GM18505 (cell line): ENCODE results near the gene FARS2.
"Not testable (repeated sequence)": the region's sequence is repeated elsewhere in the genome, so short reads cannot be mapped to it uniquely, and the experiment has no call there.

Experiments used
- ATAC-seq: cut with Tn5 transposase; IDR thresholded peaks from one replicate; pipeline ENCODE4 v1.9.1; 2021; ENCODE audit not compliant: unreplicated experiment
- POLR2A ChIP-seq: IDR thresholded peaks from 4 replicates; pipeline ENCODE4 v1.6.1; 2011; ENCODE audit warnings: borderline replicate concordance; ENCODE audit not compliant: insufficient read depth, insufficient read length; ENCODE audit errors: extremely low read depth

FARS2 gene

DNA sequence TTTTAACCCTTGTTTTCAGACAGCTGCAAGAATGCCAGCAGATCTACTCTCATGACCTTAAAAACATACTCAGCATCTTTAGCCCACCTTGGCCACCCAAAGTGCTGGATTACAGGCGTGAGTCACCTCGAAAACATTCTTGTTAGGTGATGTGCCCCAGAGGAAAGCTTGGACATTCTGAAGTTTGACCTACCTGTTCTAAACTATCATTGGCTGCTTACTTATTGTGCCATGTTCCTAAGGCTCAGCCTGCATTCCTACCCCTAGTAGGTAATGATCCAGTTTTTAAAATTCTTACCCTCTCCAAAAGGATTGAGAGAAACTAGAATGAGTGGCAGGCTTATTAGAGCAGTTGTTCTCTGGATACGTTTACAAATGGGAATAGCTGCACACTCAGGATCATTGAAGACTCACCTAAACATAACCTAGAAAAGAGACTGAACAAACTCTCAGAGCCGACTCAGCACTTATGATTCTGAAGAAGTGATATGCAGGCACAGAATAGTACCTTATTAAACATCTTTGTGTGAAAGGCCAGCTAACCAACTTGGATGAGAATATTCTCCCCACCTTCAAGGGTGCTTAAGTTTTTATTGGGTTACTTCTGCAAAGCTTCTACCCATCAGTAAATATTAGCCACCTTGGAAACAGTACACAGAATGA lies 383.3 kb downstream of the FARS2 start:
- TF ChIP-seq POLR2A = no peak
- ATAC-seq = no peak

DNA sequence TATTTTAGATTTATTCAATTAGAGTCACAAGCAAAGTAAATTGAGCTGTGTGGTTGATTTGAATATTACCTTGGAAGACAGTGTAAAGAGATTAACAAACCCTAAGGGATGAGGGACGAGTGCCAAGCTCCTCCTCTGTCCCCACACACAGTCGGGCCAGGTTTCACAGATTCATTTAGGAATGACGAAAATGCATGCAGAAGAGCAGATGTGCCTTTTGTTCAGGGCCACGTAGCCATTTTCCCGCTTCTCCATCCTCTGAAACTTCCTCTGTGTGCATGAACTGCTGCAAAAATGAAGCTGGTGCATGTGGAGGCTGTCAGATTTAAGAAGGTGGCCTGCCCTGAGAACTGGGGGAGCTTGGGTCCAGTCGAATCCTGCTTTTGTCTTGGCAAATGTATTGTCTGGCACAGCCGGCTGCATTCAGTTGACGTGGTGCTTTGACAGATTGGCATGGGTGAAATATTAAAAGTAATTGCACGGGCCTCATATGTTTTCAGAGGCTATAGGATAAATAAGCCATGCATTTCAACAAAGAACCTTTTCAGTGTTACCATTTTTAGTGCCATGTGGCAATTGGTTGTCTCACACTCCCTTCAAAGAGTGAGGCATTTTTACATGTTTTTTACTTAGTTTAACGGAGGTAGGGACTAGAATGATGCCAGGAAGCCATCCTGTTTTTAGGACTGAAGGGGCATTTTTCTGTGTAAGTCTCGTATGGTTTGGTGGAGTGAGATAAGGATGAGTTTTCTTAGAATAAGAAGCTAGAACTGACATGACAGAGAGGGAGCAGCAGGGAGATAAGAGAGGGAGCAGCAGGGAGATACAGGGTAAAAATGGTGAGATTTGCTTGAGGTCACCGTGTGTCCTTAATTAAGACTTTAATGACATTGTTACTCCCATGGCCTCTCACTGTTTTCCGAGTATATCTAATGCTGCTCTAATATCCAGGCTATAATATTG lies 384.3 kb downstream of the FARS2 start:
- ATAC-seq = no peak
- TF ChIP-seq POLR2A = no peak

DNA sequence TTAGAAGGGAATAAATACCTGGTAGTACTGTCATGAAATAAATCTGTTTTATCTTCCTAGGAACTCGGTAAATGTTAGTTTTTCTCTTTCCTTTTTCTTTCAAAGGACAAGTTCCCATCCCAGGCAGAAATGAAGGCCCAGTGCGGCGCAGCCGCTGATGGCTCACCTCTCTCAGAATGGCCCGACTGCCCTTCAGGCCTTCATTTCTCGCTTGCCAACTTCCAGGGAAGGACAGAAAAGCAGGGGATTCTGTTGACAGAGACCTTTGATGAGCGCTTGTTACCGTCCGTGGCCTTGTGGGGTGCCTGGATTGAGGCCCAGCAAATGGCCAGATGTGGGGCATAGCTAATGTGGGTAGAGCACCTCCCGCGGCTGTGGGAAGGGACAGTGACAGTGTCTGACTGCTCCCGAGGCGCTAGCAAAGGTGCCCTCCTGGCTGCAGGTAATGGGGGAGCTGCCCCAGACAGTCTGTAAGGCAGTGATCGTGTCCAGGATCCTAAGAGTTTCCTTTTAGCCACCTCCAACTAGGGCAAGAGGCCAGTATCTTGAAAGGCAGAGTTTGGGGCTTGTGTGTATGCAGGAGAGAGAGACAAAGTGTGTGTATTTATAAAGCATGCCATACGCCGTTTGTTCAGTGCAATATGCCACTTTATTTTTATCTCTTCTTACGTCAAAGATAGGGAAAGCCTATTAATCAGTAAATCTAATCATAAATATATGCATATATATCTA lies 391.3 kb downstream of the FARS2 start:
- no peak for TF ChIP-seq POLR2A
- ATAC-seq = no peak

GRCh38 chr6:5653801-5654200 lies 392.5 kb downstream of the FARS2 start:
- TF ChIP-seq POLR2A = no peak
- no peak for ATAC-seq

GRCh38 chr6:5656226-5656625 lies 394.9 kb downstream of the FARS2 start:
- TF ChIP-seq POLR2A = no peak
- ATAC-seq = no peak

DNA sequence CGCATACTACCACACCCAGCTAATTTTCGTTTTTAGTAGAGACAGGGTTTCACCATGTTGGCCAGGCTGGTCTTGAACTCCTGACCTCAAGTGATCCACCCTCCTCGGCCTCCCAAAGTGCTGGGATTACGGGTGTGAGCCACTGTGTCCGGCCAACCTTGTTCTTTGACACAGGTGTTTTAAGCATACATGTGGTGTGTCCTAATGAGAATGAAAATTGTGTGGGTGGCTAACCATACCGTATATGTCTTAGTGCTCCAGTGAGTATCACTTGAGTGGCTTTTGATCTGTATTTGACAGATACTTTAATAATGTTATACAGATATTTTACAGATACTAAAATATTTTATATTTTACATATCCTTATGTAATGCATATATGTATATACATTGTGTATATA lies 395.4 kb downstream of the FARS2 start:
- not testable (repeated sequence) for ATAC-seq

DNA sequence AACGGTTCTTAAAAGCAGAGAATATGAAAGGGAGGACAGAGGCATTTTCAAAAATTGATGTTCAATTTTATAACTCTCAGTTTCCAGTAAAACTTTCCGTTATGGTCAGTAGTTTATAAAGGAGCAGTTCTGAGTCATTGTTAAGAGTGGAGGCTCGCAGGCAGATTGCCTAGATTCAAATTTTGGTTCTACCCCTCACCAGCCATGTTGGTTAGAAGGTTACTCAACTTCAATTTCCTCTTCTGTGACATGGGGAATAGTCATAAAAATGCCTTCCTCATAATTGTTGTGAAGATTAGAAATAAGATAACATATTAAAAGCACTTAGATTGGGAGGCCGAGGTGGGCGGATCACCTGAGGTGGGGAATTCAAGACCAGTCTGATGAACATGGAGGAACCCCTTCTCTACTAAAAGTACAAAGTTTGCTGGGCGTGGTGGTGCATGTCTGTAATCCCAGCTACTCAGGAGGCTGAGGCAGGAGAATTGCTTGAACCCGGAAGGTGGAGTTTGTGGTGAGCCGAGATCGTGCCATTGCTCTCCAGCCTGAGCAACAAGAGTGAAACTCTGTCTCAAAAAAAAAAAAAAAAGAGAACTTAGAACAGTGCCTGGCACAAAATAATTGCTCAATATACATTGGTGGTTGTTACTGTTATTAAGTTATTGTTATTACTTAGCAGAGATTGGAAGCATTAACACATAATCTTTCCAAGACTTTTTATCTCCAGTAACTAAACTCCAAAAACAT lies 396.5 kb downstream of the FARS2 start:
- no peak for ATAC-seq
- no peak for TF ChIP-seq POLR2A

GRCh38 chr6:5659467-5659866 lies 398.2 kb downstream of the FARS2 start:
- no peak for TF ChIP-seq POLR2A
- ATAC-seq = no peak

GRCh38 chr6:5660772-5661171 lies 399.5 kb downstream of the FARS2 start:
- ATAC-seq = no peak
- TF ChIP-seq POLR2A = no peak

- ATAC-seq = no peak
- TF ChIP-seq POLR2A = no peak
These were observed 401.5 kb downstream of the FARS2 start for GRCh38 chr6:5662797-5663196.

DNA sequence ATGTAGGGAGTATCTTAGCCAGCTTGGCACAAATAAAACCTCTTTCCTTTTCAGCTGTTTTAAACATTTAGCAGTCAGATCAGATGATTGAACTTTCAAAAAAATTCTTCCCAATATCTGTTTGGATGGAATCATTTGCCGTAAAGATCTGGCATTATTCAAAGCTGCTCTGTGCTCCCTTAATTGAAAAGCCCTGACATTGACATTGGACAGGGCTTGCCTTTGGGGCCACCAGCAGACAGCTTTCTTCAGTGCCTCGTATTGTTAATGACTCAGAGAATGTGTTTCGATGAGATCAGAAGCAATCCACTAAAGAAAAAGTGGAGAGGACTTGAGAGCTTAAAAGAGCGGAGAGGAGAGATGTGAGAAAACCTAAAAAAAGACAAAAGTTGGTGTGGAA lies 401.9 kb downstream of the FARS2 start:
- ATAC-seq = no peak
- no peak for TF ChIP-seq POLR2A

DNA sequence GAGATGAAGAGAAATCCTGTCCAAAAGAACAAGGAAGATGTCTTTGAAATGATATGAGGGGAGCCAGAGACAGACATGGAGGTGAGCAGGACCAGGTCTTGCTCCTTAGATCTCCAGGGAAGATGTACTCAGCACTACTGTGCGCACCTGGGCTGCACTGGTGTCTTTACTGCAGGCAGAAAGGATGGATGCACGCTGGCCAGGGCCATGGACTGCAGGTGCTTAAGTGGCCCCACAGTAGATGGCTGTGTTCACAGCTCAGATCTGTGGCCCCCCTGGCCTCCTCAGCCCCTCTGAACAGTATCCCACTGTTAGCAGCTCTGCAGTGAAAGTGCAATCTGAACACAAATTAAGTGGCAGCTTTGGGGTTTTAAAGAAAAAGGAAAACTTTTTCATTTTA lies 402.4 kb downstream of the FARS2 start:
- ATAC-seq = no peak
- TF ChIP-seq POLR2A = no peak

GRCh38 chr6:5664149-5664548 lies 402.8 kb downstream of the FARS2 start:
- no peak for ATAC-seq
- TF ChIP-seq POLR2A = no peak
